HUES6 (cell line): ENCODE results near the gene RIMS1.
"Not testable (repeated sequence)": the region's sequence is repeated elsewhere in the genome, so short reads cannot be mapped to it uniquely, and the experiment has no call there.

ENCODE experiments used
- H3K27ac ChIP-seq: 2 replicates; pipeline ENCODE4 v1.7.0; 2013; ENCODE audit warnings: low read depth, mild to moderate bottlenecking, low read length, inconsistent platforms
- H3K27me3 ChIP-seq: 2 replicates; pipeline ENCODE4 v1.6.1; 2013; ENCODE audit warnings: low read length; ENCODE audit not compliant: control insufficient read depth, insufficient read depth
- H3K36me3 ChIP-seq: 2 replicates; pipeline ENCODE4 v1.6.1; 2013; ENCODE audit warnings: low read length; ENCODE audit not compliant: control insufficient read depth, insufficient read depth
- H3K4me1 ChIP-seq: 2 replicates; pipeline ENCODE4 v1.6.1; 2013; ENCODE audit warnings: low read length; ENCODE audit not compliant: control insufficient read depth, insufficient read depth
- H3K4me3 ChIP-seq: 2 replicates; pipeline ENCODE4 v1.5.1; 2013; ENCODE audit warnings: low read depth, low read length
- H3K9ac ChIP-seq: one replicate; pipeline ENCODE4 v1.6.1; 2013; ENCODE audit warnings: mild to moderate bottlenecking, low read length
- H3K9me3 ChIP-seq: 2 replicates; pipeline ENCODE4 v1.6.1; 2013; ENCODE audit warnings: low read depth, low read length; ENCODE audit not compliant: control insufficient read depth, insufficient read depth

Gene RIMS1

DNA sequence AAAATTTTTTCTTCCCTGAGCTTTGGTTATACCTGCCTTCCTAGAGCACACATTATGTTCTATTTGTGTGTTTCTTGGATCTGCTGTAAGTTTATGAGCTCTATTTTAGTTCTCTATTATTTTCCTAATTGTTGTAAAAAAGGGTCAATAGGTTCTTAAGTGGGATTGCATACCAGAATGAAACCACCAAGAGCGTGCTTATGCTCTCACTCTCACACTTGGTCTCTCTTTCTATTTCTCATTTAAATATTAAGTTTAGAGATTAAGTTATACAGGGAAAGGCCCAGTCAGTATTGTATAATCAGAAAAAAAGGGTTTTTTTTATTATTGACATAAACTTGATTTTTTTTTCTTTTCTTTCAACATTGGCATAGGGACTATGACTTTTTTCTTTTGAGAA is 96.8 kb downstream of the RIMS1 start:
- Histone ChIP-seq H3K9ac (no peak overlapping the region), H3K4me1 (no peaks in the 10 kb centered on the region), H3K36me3 (no peaks in the 10 kb centered on the region), H3K27ac (no peak overlapping the region), H3K9me3 (no peaks in the 10 kb centered on the region), H3K4me3 (no peak overlapping the region), H3K27me3 (no peaks in the 10 kb centered on the region)

DNA sequence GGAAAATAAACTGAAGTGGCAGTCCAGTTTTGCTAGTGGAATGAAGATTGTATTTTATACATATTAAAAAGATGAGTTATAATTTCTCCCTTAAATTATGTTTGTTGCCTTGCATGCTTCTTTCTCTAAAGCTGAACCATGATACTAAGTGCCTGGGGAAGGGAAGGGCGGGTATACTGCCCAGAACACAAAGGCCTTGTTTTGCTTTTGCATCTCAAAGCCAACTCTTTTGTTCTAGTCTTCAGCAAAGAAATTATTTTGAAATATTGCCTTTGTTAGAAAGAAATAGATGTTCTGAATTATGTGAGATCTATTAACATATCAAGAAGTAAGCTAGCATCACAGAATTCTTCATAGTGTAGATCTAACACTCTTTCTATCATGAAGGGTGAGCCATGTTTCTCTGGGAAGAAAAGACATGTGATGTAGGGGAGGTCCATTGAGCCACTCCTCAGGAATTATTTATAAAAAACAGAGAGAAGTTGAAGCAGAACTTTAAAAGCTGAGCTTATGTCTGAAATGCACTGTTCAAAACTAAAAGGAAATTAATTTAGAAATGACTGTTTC is 108.4 kb downstream of the RIMS1 start:
- Histone ChIP-seq H3K4me3 (no peak overlapping the region), H3K36me3 (no peaks in the 10 kb centered on the region)

DNA sequence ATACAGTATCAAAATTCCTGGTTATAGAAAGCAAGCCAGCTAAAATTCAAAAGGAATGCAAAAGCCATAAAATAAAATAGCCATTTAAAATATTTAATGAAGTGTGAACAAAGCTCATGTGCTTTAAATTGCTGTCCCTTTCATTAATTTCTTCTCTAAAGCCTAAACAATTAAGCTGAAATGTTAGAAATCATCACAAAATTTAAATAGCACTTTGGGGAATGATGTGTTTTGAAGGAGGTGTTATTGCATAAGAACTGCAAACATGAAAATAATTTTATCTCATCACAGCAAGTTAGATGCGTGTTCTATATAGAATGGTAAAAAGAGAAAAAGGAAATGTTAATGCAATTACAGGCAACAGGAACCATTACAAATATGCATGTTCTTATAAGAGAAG is 111.0 kb downstream of the RIMS1 start:
- Histone ChIP-seq H3K4me1 (no peaks in the 10 kb centered on the region), H3K9ac (no peak overlapping the region), H3K4me3 (no peak overlapping the region), H3K27me3 (no peaks in the 10 kb centered on the region), H3K9me3 (no peaks in the 10 kb centered on the region), H3K36me3 (no peaks in the 10 kb centered on the region), H3K27ac (no peak overlapping the region)

More for the DNA sequence above, 108.4 kb downstream of the RIMS1 start:
- Histone ChIP-seq H3K27me3 (no peaks in the 10 kb centered on the region), H3K4me1 (no peaks in the 10 kb centered on the region), H3K9ac (no peak overlapping the region), H3K27ac (no peak overlapping the region), H3K9me3 (no peaks in the 10 kb centered on the region)

DNA sequence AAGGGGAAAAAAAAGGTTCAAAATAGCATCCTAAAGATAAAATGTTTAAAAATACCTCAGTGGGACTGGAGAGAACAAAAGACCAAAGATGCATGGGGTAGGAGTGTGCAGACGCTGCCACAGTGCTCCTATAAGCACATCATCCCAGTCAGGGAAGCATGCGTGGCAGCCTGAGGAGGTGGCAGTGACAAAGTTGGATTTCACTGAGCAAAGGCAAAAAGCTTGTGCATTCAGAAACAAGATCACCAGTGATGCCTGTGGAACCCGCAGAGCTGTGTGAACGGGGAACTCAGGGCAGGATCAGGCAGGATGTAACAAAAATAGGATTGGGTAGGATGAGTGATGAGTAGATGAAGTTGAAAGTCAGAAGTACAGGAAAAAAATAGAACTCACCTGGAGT is 116.1 kb downstream of the RIMS1 start:
- H3K27ac ChIP-seq: no peak overlapping the region
- H3K9ac ChIP-seq: no peak overlapping the region
- H3K27me3 ChIP-seq: no peaks in the 10 kb centered on the region
- H3K4me1 ChIP-seq: no peaks in the 10 kb centered on the region
- no peaks in the 10 kb centered on the region for H3K36me3 ChIP-seq
- peaks cover 16% of the 10 kb centered on the region for H3K9me3 ChIP-seq
- no peak overlapping the region for H3K4me3 ChIP-seq

DNA sequence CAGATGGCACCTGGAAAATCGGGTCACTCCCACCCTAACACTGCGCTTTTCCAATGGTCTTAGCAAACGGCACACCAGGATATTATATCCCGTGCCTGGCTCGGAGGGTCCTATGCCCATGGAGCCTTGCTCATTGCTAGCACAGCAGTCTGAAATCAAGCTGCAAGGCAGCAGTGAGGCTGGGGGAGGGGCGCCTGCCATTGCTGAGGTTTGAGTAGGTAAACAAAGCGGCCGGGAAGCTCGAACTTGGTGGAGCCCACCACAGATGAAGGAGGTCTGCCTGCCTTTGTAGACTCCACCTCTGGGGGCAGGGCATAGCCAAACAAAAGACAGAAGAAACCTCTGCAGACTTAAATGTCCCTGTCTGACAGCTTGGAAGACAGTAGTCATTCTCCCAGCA is 120.2 kb downstream of the RIMS1 start:
- H3K4me3 ChIP-seq, H3K27ac ChIP-seq, H3K4me1 ChIP-seq, H3K36me3 ChIP-seq, H3K27me3 ChIP-seq, H3K9ac ChIP-seq: not testable (repeated sequence)
- H3K9me3 ChIP-seq: peaks cover 16% of the 10 kb centered on the region

DNA sequence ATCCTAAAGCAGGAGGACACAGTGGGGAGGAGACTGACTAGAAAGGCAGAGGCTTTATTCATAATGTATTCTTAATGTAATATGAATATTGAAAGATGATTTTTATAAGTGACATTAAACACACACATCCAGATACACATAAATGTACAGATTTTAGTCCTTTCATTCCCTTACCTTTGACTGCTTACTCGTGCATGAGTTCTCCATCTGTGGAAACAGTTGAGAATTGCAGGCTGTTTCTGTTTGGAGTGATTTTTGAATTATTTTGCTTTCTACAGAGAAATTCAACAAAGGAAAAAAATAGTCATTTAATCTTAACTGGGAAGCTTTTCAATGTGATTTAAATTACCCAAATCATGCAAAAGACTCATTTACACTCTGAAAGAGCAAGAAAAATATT is 136.5 kb downstream of the RIMS1 start:
- H3K9ac ChIP-seq: no peak overlapping the region
- no peak overlapping the region for H3K4me3 ChIP-seq
- no peaks in the 10 kb centered on the region for H3K9me3 ChIP-seq
- no peaks in the 10 kb centered on the region for H3K4me1 ChIP-seq
- H3K36me3 ChIP-seq: no peaks in the 10 kb centered on the region
- no peak overlapping the region for H3K27ac ChIP-seq
- no peaks in the 10 kb centered on the region for H3K27me3 ChIP-seq

DNA sequence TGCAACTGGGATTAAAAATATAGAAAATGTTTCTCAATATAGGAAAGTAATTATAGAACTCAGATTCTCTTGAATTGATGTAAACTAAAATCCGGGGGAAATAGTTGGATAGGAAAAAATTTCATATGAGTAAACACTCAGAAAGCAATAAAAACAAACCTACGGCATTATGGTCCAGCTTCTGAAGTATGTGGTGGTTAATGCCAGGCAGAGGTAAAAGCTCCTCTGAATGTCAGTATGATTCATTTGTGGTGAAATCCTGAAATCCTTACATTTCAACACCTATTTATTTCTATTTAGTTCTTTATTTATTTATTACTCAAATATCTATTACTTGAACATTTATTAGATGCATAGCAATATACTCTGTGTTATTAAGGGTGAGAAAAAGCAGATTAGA is 145.1 kb downstream of the RIMS1 start:
- no peaks in the 10 kb centered on the region for H3K9me3 ChIP-seq
- H3K27me3 ChIP-seq: no peaks in the 10 kb centered on the region
- no peak overlapping the region for H3K4me3 ChIP-seq
- no peak overlapping the region for H3K27ac ChIP-seq
- no peaks in the 10 kb centered on the region for H3K36me3 ChIP-seq
- H3K9ac ChIP-seq: no peak overlapping the region
- no peaks in the 10 kb centered on the region for H3K4me1 ChIP-seq

DNA sequence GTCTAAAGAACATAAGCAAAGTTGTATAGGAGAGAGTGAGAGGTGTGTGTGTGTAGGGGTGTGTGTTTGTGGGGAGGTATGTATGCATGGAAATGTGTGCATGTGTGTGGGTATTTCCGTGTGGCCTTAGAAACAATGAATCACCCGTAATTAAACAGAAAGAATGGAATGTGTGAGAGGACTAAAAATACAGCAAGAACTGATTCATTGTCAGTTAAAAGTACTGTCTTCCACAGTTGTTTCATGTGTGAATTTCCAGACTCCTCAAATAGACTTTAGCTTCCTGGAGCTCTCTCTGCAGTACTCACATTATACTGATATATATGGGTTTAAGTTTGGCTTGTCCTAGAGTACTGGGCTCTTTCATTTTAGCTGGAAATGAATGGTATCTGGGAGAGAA is 145.7 kb downstream of the RIMS1 start:
- no peaks in the 10 kb centered on the region for H3K36me3 ChIP-seq

DNA sequence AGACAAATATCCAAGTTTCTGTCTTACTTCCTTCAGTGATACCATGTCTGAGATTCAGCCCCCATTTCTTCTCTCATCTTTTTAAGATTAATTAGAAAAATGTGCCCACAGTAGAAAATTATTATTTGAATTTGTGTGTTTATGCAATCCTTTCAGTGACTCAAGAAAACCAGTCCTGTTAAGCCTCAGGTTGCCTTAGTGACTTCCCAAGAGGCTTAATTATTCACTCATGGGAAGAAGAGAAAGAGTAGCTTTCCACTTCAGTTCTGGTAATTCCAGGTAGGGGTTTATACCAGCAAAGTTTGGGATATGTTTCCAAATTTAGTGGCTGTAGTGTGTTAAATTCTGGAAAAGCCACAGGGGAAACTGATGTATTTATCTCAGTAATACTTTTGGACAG is 149.1 kb downstream of the RIMS1 start:
- H3K27me3 ChIP-seq: no peaks in the 10 kb centered on the region
- no peaks in the 10 kb centered on the region for H3K36me3 ChIP-seq
- H3K4me3 ChIP-seq: no peak overlapping the region
- no peak overlapping the region for H3K9ac ChIP-seq
- H3K9me3 ChIP-seq: no peaks in the 10 kb centered on the region
- H3K4me1 ChIP-seq: no peaks in the 10 kb centered on the region
- no peak overlapping the region for H3K27ac ChIP-seq

More for the DNA sequence above, 145.7 kb downstream of the RIMS1 start:
- Histone ChIP-seq H3K4me1 (no peaks in the 10 kb centered on the region), H3K9ac (no peak overlapping the region), H3K27me3 (no peaks in the 10 kb centered on the region), H3K27ac (no peak overlapping the region), H3K9me3 (no peaks in the 10 kb centered on the region), H3K4me3 (no peak overlapping the region)

DNA sequence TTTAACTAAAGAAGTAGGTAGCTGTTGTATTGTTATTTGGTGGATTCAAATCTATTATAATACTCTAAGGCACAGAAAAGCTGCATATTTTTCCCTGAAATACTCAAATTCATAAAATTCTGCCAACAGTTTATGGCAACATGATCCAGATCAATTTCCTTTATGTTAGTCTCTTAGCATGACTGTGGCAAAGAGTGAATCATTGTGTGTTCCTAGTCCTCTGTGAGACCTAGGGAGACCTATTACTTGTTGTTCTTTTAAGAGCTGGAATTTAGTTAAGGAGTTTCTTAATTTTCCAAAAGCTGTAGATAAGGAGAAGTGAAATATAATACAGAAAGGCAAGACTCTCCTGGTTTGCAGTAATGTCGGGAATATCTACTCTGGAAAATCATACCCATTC is 149.6 kb downstream of the RIMS1 start:
- H3K4me3 ChIP-seq: no peak overlapping the region
- no peaks in the 10 kb centered on the region for H3K27me3 ChIP-seq
- no peak overlapping the region for H3K27ac ChIP-seq
- no peaks in the 10 kb centered on the region for H3K9me3 ChIP-seq
- no peaks in the 10 kb centered on the region for H3K4me1 ChIP-seq
- H3K9ac ChIP-seq: no peak overlapping the region
- no peaks in the 10 kb centered on the region for H3K36me3 ChIP-seq

DNA sequence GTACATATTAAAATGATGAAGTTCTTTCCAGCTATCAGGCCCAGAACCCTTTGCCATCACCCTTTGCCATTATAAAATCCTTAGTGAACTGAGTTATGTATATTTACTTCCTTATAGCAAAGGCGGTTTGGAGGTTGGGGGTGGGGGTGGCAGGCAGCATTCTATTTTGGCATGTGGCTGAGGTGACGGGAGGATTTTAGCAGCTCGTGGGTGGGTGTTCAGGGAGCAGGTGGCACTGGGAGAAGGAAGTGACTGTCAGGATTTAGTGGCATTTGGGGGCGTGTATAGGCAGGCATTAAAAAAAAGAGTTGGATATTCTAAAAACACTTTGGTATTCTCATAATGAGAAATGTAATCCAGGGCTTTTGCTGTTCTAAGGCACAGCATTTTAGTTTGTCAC is 150.7 kb downstream of the RIMS1 start:
- Histone ChIP-seq H3K4me3 (no peak overlapping the region), H3K4me1 (no peaks in the 10 kb centered on the region), H3K36me3 (no peaks in the 10 kb centered on the region), H3K9me3 (no peaks in the 10 kb centered on the region), H3K9ac (no peak overlapping the region), H3K27me3 (no peaks in the 10 kb centered on the region), H3K27ac (no peak overlapping the region)

DNA sequence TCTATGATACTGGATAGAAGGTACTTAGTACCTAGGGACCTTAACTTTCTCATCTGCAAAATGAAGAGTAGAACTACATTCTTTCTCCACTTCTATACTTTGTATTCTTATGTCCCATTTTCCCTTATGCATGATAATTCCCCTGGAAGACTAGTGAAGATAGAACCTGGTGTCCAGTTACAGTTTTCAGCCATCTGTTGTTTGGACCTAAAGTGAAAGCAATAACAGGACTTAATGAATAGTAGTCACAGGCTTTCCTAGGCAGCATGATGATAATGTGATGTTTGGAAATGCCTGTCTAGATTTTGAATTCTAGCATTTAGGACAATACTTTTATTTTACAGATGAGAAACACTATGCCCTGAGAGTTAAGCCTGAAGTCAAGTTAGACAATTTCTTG is 153.8 kb downstream of the RIMS1 start:
- no peaks in the 10 kb centered on the region for H3K27me3 ChIP-seq

More for the DNA sequence above, 153.8 kb downstream of the RIMS1 start:
- Histone ChIP-seq H3K4me3 (no peak overlapping the region), H3K9me3 (no peaks in the 10 kb centered on the region), H3K4me1 (no peaks in the 10 kb centered on the region), H3K36me3 (no peaks in the 10 kb centered on the region), H3K9ac (no peak overlapping the region), H3K27ac (no peak overlapping the region)
